Inflammatory macrophage treated with lipopolysaccharide for 4 hours (primary cell): ENCODE measurements around the gene LRRC55.
A peak's percentile ranks its signal among the peaks of the same experiment; 100 is the strongest.

Experiments used
- DNase-seq: peaks from one replicate; pipeline ENCODE4 v3.0.0-alpha.2; 2020

LRRC55 gene

GRCh38 chr11:57203882-57204480, 22.2 kb downstream of the LRRC55 start:
- DNase-seq: no peak

GRCh38 chr11:57205041-57205641, 23.4 kb downstream of the LRRC55 start:
- DNase-seq: no peak

- no peak for DNase-seq
Measured at GRCh38 chr11:57207168-57207567, 25.4 kb downstream of the LRRC55 start.

GRCh38 chr11:57210781-57211180, 29.0 kb downstream of the LRRC55 start:
- no peak for DNase-seq

GRCh38 chr11:57213342-57214097, 31.8 kb downstream of the LRRC55 start:
- peak; percentile 19 for DNase-seq

- no peak for DNase-seq
Measured at GRCh38 chr11:57214098-57214417, 32.3 kb downstream of the LRRC55 start.

- DNase-seq: no peak
Measured at GRCh38 chr11:57214494-57214893, 32.7 kb downstream of the LRRC55 start.

GRCh38 chr11:57216463-57216862, 34.7 kb downstream of the LRRC55 start:
- no peak for DNase-seq

GRCh38 chr11:57217053-57217452, 35.3 kb downstream of the LRRC55 start:
- DNase-seq: no peak

- peak; percentile 50 for DNase-seq
Measured at GRCh38 chr11:57219021-57219627, 37.4 kb downstream of the LRRC55 start.

- DNase-seq: no peak
Measured at GRCh38 chr11:57222239-57222638, 40.5 kb downstream of the LRRC55 start.

- DNase-seq: no peak
Measured at GRCh38 chr11:57223601-57224000, 41.8 kb downstream of the LRRC55 start.

GRCh38 chr11:57224128-57224527, 42.4 kb downstream of the LRRC55 start:
- no peak for DNase-seq

GRCh38 chr11:57224537-57224936, 42.8 kb downstream of the LRRC55 start:
- no peak for DNase-seq

- DNase-seq: no peak
Measured at GRCh38 chr11:57228600-57228999, 46.8 kb downstream of the LRRC55 start.

GRCh38 chr11:57230316-57230715, 48.6 kb downstream of the LRRC55 start:
- DNase-seq: no peak

- DNase-seq: no peak
Measured at GRCh38 chr11:57230791-57231538, 49.2 kb downstream of the LRRC55 start.

- no peak for DNase-seq
Measured at GRCh38 chr11:57231539-57232253, 49.9 kb downstream of the LRRC55 start.

- no peak for DNase-seq
Measured at GRCh38 chr11:57233702-57234101, 51.9 kb downstream of the LRRC55 start.

GRCh38 chr11:57235761-57236703, 54.3 kb downstream of the LRRC55 start:
- DNase-seq: no peak

GRCh38 chr11:57237204-57237681, 55.5 kb downstream of the LRRC55 start, which contains the start of gene APLNR:
Gene APLNR, minus strand, starts transcription at chr11:57237250. Its CDS starts 246 bp downstream, at chr11:57237004.
- DNase-seq: no peak
